ENCODE data around the gene PALMD. TPM values are rescaled to one million over a fixed set of nuclear protein-coding genes. Genes with fewer than 3 reads are reported as not detected.

Gene PALMD
- total and polyA plus RNA-seq, 2 of the 8 experiments (the other 6 are each of a cell fraction or from before 2014, with no cell fraction given), result not detected

- Histone ChIP-seq H2BK120ac (replicated peaks; ENCODE audit: low read depth, low read length) (no peak overlapping the region), H3K4me3 (ENCODE audit: extremely low read depth in 1 of 4, insufficient read depth in 2 of 4, low read depth in 3 of 4, low read length in 4 of 4) (no peak overlapping the region)
- no peak for FAIRE-seq
Measured at GRCh38 chr1:99648107-99648506, 2.2 kb downstream of the PALMD start.

More at GRCh38 chr1:99648107-99648506, 2.2 kb downstream of the PALMD start:
- Histone ChIP-seq H2AK5ac (ENCODE audit: low read depth, low read length) (no peak overlapping the region), H3K79me1 (ENCODE audit: low read depth, low read length) (no peaks in the 10 kb centered on the region), H3K4me1 (replicated peaks in 1 of 4; ENCODE audit: control insufficient read depth in 3 of 4, insufficient read depth in 4 of 4, low read length in 3 of 4) (peaks cover 5 to 23% (median 16%) of the 10 kb centered on the region in 4 experiments; a peak in 6 of 7 replicates), H3K18ac (ENCODE audit: extremely low read depth, low read length) (no peak overlapping the region), H3K56ac (replicated peaks; ENCODE audit: insufficient read length, low read depth, low read length) (no peak overlapping the region), H2BK5ac (ENCODE audit: low read depth, low read length) (no peak overlapping the region), H4K8ac (ENCODE audit: extremely low read depth, insufficient read depth, low read length) (no peak overlapping the region), H3K9ac (replicated peaks in 1 of 4; ENCODE audit: extremely low read depth in 1 of 4, low read depth in 3 of 4, low read length in 3 of 4) (no peak overlapping the region), H2BK12ac (ENCODE audit: low read depth, low read length) (no peak overlapping the region), H4K5ac (ENCODE audit: insufficient read length, low read depth, low read length) (no peak overlapping the region), H2BK20ac (ENCODE audit: low read length) (no peak overlapping the region), H3K27ac (ENCODE audit: low read depth, low read length) (no peak overlapping the region), H2AFZ (ENCODE audit: low read length) (no peak overlapping the region), H4K20me1 (replicated peaks in 1 of 2; ENCODE audit: control insufficient read depth in 1 of 2, insufficient read depth in 2 of 2, low read length in 2 of 2) (no peaks in the 10 kb centered on the region), H3K14ac (ENCODE audit: insufficient read length) (no peak overlapping the region), H3K23me2 (ENCODE audit: low read depth, low read length) (no peaks in the 10 kb centered on the region), H3K4me2 (ENCODE audit: insufficient read depth in 1 of 2, low read depth in 2 of 2, low read length in 2 of 2) (no peak overlapping the region), H3K4ac (replicated peaks; ENCODE audit: insufficient read length, low read depth, low read length) (no peak overlapping the region), H3K27me3 (replicated peaks in 1 of 4; ENCODE audit: control insufficient read depth in 3 of 4, extremely low read depth in 1 of 4, insufficient read depth in 3 of 4, low read length in 3 of 4) (no peaks in the 10 kb centered on the region), H4K91ac (replicated peaks; ENCODE audit: insufficient read length, low read length) (no peak overlapping the region), H3K9me3 (ENCODE audit: insufficient read depth in 2 of 2, low read depth in 1 of 2, low read length in 1 of 2) (no peaks in the 10 kb centered on the region), H3K79me2 (ENCODE audit: control insufficient read depth in 1 of 2, insufficient read depth in 2 of 2, low read length in 2 of 2) (no peaks in the 10 kb centered on the region), H2BK15ac (ENCODE audit: low read length) (no peak overlapping the region), H3K23ac (ENCODE audit: insufficient read length) (no peak overlapping the region), H3K36me3 (ENCODE audit: control insufficient read depth in 2 of 4, insufficient read depth in 4 of 4, low read length in 3 of 4) (no peaks in the 10 kb centered on the region)
- CTCF ChIA-PET (ENCODE audit: partially characterized antibody), result interaction anchor here (1.0 to 3.4 kb wide), 7 partner anchors 10 to 103 kb away, joined by 3 to 11 read pairs (median 3); no protein-coding TSS in a partner anchor
- POLR2A ChIA-PET (ENCODE audit: partially characterized antibody), result no interaction called here
- TF ChIP-seq CTCF (IDR thresholded peaks at IDR 0.05; ENCODE audit: control extremely low read depth in 1 of 3, insufficient read depth in 1 of 3, low read depth in 1 of 3, low read length in 3 of 3), result peak in 2 of 3 experiments; percentile 18 to 48; a peak in 2 of 4 replicates
- peak; percentile 13 to 20; a peak in 2 of 4 replicates for TF ChIP-seq RAD21 (IDR thresholded peaks at IDR 0.05 in 1 of 2, conservative IDR thresholded peaks at IDR 0.05 in 1 of 2; ENCODE audit: low read depth in 2 of 2, low read length in 2 of 2)
- TF ChIP-seq CHD1 (IDR thresholded peaks at IDR 0.05; ENCODE audit: low read depth, low read length), result no peak
- no peak for DNase-seq (ENCODE audit: low read depth in 1 of 2, low spot score in 2 of 2)
- WGBS, 2 experiments (ENCODE audit: extremely low coverage in 1 of 2, insufficient coverage in 1 of 2, insufficient read length in 1 of 2, insufficient replicate concordance in 2 of 2, low coverage in 1 of 2, low lambda C conversion rate in 2 of 2, missing lambda C conversion rate in 1 of 2), result 89% methylated on average over 4 of the region's 4 CpGs; no CpG with 5 or more reads in 1 of the 2 experiments
